NB4 (cell line): ENCODE results near the gene NOLC1.

Experiments used
- TF ChIP-seq, protein P1 (sequence below): IDR thresholded peaks from one replicate; pipeline ENCODE4 v1.5.1; 2012; ENCODE audit warnings: low read depth, low read length
- TF ChIP-seq, protein P2 (sequence below): IDR thresholded peaks from 2 replicates; pipeline ENCODE4 v1.6.1; 2011; ENCODE audit warnings: low read depth, low read length

DNA sequence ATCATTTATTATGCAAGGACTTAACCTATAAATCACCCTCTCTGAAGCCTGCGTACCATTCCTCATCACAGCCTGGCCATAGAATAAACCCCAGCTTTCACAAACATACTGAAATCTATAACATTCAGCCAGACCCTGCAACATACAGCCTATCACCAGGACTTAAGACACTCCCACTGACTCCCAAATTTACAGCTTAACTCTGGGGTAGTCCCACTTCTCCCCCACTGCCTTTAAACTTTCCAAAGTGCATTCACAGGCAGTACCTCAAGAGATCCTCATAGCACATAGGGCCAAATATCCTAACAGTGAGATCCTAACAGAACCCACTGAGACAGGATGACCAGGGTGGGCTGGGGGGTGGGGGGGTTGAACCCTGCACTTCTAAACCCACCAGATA lies 35.5 kb upstream of the NOLC1 start:
- TF ChIP-seq, protein P1, sequence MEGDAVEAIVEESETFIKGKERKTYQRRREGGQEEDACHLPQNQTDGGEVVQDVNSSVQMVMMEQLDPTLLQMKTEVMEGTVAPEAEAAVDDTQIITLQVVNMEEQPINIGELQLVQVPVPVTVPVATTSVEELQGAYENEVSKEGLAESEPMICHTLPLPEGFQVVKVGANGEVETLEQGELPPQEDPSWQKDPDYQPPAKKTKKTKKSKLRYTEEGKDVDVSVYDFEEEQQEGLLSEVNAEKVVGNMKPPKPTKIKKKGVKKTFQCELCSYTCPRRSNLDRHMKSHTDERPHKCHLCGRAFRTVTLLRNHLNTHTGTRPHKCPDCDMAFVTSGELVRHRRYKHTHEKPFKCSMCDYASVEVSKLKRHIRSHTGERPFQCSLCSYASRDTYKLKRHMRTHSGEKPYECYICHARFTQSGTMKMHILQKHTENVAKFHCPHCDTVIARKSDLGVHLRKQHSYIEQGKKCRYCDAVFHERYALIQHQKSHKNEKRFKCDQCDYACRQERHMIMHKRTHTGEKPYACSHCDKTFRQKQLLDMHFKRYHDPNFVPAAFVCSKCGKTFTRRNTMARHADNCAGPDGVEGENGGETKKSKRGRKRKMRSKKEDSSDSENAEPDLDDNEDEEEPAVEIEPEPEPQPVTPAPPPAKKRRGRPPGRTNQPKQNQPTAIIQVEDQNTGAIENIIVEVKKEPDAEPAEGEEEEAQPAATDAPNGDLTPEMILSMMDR: no peak
- TF ChIP-seq, protein P2, sequence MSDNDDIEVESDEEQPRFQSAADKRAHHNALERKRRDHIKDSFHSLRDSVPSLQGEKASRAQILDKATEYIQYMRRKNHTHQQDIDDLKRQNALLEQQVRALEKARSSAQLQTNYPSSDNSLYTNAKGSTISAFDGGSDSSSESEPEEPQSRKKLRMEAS: no peak
